A549 (cell line): ENCODE measurements around the gene LSM4. TPM values are rescaled to one million over a fixed set of nuclear protein-coding genes. Genes with fewer than 3 reads are reported as not detected.

Experiments
- ATOH8 ChIP-seq: fragments of 250-450 bp; sonication (Bioruptor Pico); IDR thresholded peaks from 2 replicates; pipeline ENCODE4 v1.5.0; 2020; ENCODE audit warnings: low read depth, mild to moderate bottlenecking, moderate library complexity
- BCL3 ChIP-seq: fragments of >200 bp; sonication (Bioruptor Twin); formaldehyde crosslinking; IDR thresholded peaks from 3 replicates; pipeline ENCODE4 v1.6.1; 2016
- BHLHE40 ChIP-seq: IDR thresholded peaks from 2 replicates; pipeline ENCODE4 v1.6.1; 2012; ENCODE audit warnings: low read depth, low read length, inconsistent platforms
- CBX8 ChIP-seq: fragments of 200-600 bp; sonication (generic); IDR thresholded peaks from 2 replicates; pipeline ENCODE4 v1.6.1; 2016
- CTCF ChIP-seq: fragments of >200 bp; sonication (Bioruptor Twin); formaldehyde crosslinking; IDR thresholded peaks from 3 replicates; pipeline ENCODE4 v1.5.1; 2016
- E2F6 ChIP-seq: IDR thresholded peaks from 2 replicates; pipeline ENCODE4 v1.6.1; 2012; ENCODE audit warnings: low read depth, borderline replicate concordance
- EHMT2 ChIP-seq: fragments of 200-600 bp; sonication (generic); IDR thresholded peaks from 2 replicates; pipeline ENCODE4 v1.6.1; 2016; ENCODE audit warnings: antibody characterized with exemption, low read depth, mild to moderate bottlenecking, moderate library complexity
- ELK1 ChIP-seq: fragments of 150-350 bp; IDR thresholded peaks from 2 replicates; pipeline ENCODE4 v1.6.1; 2014; ENCODE audit warnings: low read depth, mild to moderate bottlenecking, low read length
- FOSB ChIP-seq: fragments of 250-450 bp; sonication (Bioruptor Pico); IDR thresholded peaks from 2 replicates; pipeline ENCODE4 v1.5.0; 2020; ENCODE audit warnings: mild to moderate bottlenecking, moderate library complexity
- FOSL2 ChIP-seq, 2 experiments: fragments of 450-650 bp in 1 of 2; fragments of >200 bp in 1 of 2; sonication (Bioruptor Twin) in 1 of 2; formaldehyde crosslinking; IDR thresholded peaks; 2 replicates each; pipeline versions ENCODE4 v1.5.0 to v1.6.1; 2016 to 2020; ENCODE audit warnings: mild to moderate bottlenecking in 1 of 2, moderate library complexity in 1 of 2
- FOXS1 ChIP-seq: fragments of 250-450 bp; sonication (Bioruptor Pico); IDR thresholded peaks from 2 replicates; pipeline ENCODE4 v1.5.0; 2020; ENCODE audit warnings: mild to moderate bottlenecking, moderate library complexity
- GATA3 ChIP-seq: IDR thresholded peaks from 2 replicates; pipeline ENCODE4 v1.6.1; 2012; ENCODE audit warnings: borderline replicate concordance
- HDAC2 ChIP-seq: fragments of 200-600 bp; sonication (generic); IDR thresholded peaks from 2 replicates; pipeline ENCODE4 v1.6.1; 2016
- HOXA7 ChIP-seq: fragments of 250-450 bp; sonication (Bioruptor Pico); IDR thresholded peaks from 2 replicates; pipeline ENCODE4 v1.5.0; 2020; ENCODE audit warnings: mild to moderate bottlenecking, moderate library complexity
- JUN ChIP-seq, 2 experiments: fragments of >200 bp; sonication (Bioruptor Twin); formaldehyde crosslinking; IDR thresholded peaks; 2 replicates in 1 of 2; 3 replicates in 1 of 2; pipeline ENCODE4 v1.6.1; 2016 to 2017
- NR3C1 ChIP-seq: fragments of >200 bp; sonication (Bioruptor Twin); formaldehyde crosslinking; IDR thresholded peaks from 3 replicates; pipeline ENCODE4 v1.6.1; 2017
- RAD21 ChIP-seq, 2 experiments: fragments of >200 bp in 1 of 2; sonication (Bioruptor Twin) in 1 of 2; formaldehyde crosslinking in 1 of 2; IDR thresholded peaks in 1 of 2; conservative IDR thresholded peaks in 1 of 2; 2 replicates in 1 of 2; 3 replicates in 1 of 2; pipeline ENCODE4 v1.6.1; 2012 to 2018; ENCODE audit warnings: inconsistent platforms in 1 of 2
- RARB ChIP-seq: fragments of 250-450 bp; sonication (Bioruptor Pico); IDR thresholded peaks from 2 replicates; pipeline ENCODE4 v1.8.0; 2021; ENCODE audit warnings: mild to moderate bottlenecking, moderate library complexity
- REST ChIP-seq: fragments of 200-600 bp; sonication (generic); IDR thresholded peaks from 2 replicates; pipeline ENCODE4 v1.6.1; 2016; ENCODE audit warnings: antibody characterized with exemption, mild to moderate bottlenecking, moderate library complexity
- RNF2 ChIP-seq: fragments of 200-600 bp; sonication (generic); IDR thresholded peaks from 2 replicates; pipeline ENCODE4 v1.6.1; 2016; ENCODE audit warnings: low read depth, mild to moderate bottlenecking, antibody characterized with exemption, moderate library complexity, borderline replicate concordance
- SMC3 ChIP-seq: fragments of >200 bp; sonication (Bioruptor Twin); formaldehyde crosslinking; IDR thresholded peaks from 3 replicates; pipeline ENCODE4 v1.6.1; 2018; ENCODE audit warnings: inconsistent platforms
- ZNF302 ChIP-seq: fragments of 250-450 bp; sonication (Bioruptor Pico); IDR thresholded peaks from 2 replicates; pipeline ENCODE4 v1.9.0; 2021; ENCODE audit warnings: inconsistent platforms, mild to moderate bottlenecking, moderate library complexity
- polyA plus RNA-seq, 4 experiments: library from polyadenylated mRNA; depleted of rRNA in 3 of 4; stranded (reverse); fragments of >200 nt; fragmentation: RNase III in 1 of 4; extraction: RNeasy Plus Mini Kit Qiagen cat#74134 plus additional on column Dnase treatment in 1 of 4; gene quantifications; 2 replicates in 3 of 4; 3 replicates in 1 of 4; pipeline ENCODE4 v1.2.3, GENCODE V29; 2011 to 2017

Gene LSM4
- polyA plus RNA-seq, 2 of the 4 experiments (the other 2 are of a cell fraction): 154 to 169 TPM

- TF ChIP-seq REST (0 out of 2 replicates have a peak, but pooled peaks have one; percentile 14), FOXS1 (no peak), CBX8 (no peak), BCL3 (peak; percentile 89; the same call in 2 of the 3 replicates), HDAC2 (no peak), ELK1 (no peak), EHMT2 (no peak), E2F6 (no peak), ZNF302 (CRISPR knock-in tag) (no peak), RNF2 (no peak), JUN (IDR thresholded peaks at IDR 0.05) (peak; percentile 87 to 97), GATA3 (no peak), RARB (CRISPR knock-in tag) (no peak), SMC3 (no peak; the same call in 2 of the 3 replicates), HOXA7 (no peak), NR3C1 (no peak), CTCF (no peak), BHLHE40 (no peak), ATOH8 (no peak), FOSB (CRISPR knock-in tag) (no peak), RAD21 (conservative IDR thresholded peaks at IDR 0.05 in 1 of 2, IDR thresholded peaks at IDR 0.05 in 1 of 2) (no peak), FOSL2 (IDR thresholded peaks at IDR 0.05) (no peak), FOSL2 (CRISPR knock-in tag; IDR thresholded peaks at IDR 0.05) (peak; percentile 56)
Measured at GRCh38 chr19:18281082-18282020, 41.5 kb downstream of the LSM4 start, which contains the start of gene JUND (continued).
